Lung (tissue), 12 donors: ENCODE measurements around the gene CNP. TPM values are rescaled to one million over a fixed set of nuclear protein-coding genes. Genes with fewer than 3 reads are reported as not detected.

Experiments
- ATAC-seq: fragments of 200-7000 bp; cut with Tn5 transposase; one replicate; pipeline ENCODE4 v1.9.1; 2020; ENCODE audit warnings: moderate number of reproducible peaks; ENCODE audit not compliant: insufficient read depth, low FRiP score
- DNase-seq, 3 donors: peaks; one replicate each; pipeline ENCODE4 v3.0.0-alpha.2; 2013 to 2017
- H3K27ac ChIP-seq, 2 donors: one replicate each; pipeline ENCODE4 v1.5.1; 2013; ENCODE audit warnings: mild to moderate bottlenecking in 2 of 2, moderate library complexity in 2 of 2, control low read depth in 1 of 2, inconsistent platforms in 1 of 2, low read depth in 1 of 2, low read length in 1 of 2
- H3K27me3 ChIP-seq, 3 donors: one replicate each; pipeline ENCODE4 v1.5.1; 2013; ENCODE audit warnings: low read length in 2 of 3; ENCODE audit not compliant: control insufficient read depth in 3 of 3, insufficient read depth in 3 of 3
- H3K36me3 ChIP-seq, 4 donors: one replicate each; pipeline ENCODE4 v1.5.1; 2013; ENCODE audit warnings: low read length in 4 of 4, mild to moderate bottlenecking in 1 of 4, moderate library complexity in 1 of 4; ENCODE audit not compliant: control insufficient read depth in 4 of 4, insufficient read depth in 4 of 4
- H3K4me1 ChIP-seq, 5 donors: one replicate each; pipeline ENCODE4 v1.5.1; 2013; ENCODE audit warnings: low read length in 5 of 5, mild to moderate bottlenecking in 2 of 5, moderate library complexity in 1 of 5; ENCODE audit not compliant: control insufficient read depth in 5 of 5, insufficient read depth in 5 of 5
- H3K4me3 ChIP-seq: one replicate; pipeline ENCODE4 v1.5.1; 2013; ENCODE audit warnings: mild to moderate bottlenecking, control low read depth, moderate library complexity
- H3K9ac ChIP-seq, 2 donors: one replicate each; pipeline ENCODE4 v1.5.1; 2013; ENCODE audit warnings: low read length in 2 of 2, control low read depth in 1 of 2; ENCODE audit not compliant: insufficient read depth in 1 of 2
- H3K9me3 ChIP-seq, 4 donors: one replicate each; pipeline ENCODE4 v1.5.1; 2013; ENCODE audit warnings: low read length in 3 of 4, mild to moderate bottlenecking in 1 of 4, moderate library complexity in 1 of 4; ENCODE audit not compliant: control insufficient read depth in 4 of 4, insufficient read depth in 3 of 4
- CTCF ChIP-seq: IDR thresholded peaks from 2 replicates; pipeline ENCODE4 v1.5.1; 2012; ENCODE audit warnings: mild to moderate bottlenecking; ENCODE audit errors: control extremely low read depth, extremely low read depth
- WGBS, 2 donors: extraction: QIAGEN DNeasy Blood & Tissue Kit; methylation state at CpG; one replicate each; pipeline ENCODE4 v1.1.7; 2013; 5-methylcytosine and 5-hydroxymethylcytosine counted together
- polyA plus RNA-seq, 2 donors: library from polyadenylated mRNA; stranded (reverse); fragments of 200-250 nt; gene quantifications; one replicate each; pipeline ENCODE4 v1.2.1, GENCODE V29; 2013
- total RNA-seq, 2 donors: library from RNA; depleted of rRNA in 1 of 2; stranded (reverse); fragments of >200 nt in 1 of 2; gene quantifications; one replicate each; pipeline ENCODE4 v1.2.1, GENCODE V29; 2014 to 2021
- donor health status: control.
- donor health status: control.
- donor health status: Bipolar disorder and iron deficiency.
- donor health status: healthy.
- donor health status: DM: yes; HTN: yes; CAD: no.

Gene CNP
- total and polyA plus RNA-seq, 4 donors = 32.3 to 53.5 (median 33.9) TPM

DNA sequence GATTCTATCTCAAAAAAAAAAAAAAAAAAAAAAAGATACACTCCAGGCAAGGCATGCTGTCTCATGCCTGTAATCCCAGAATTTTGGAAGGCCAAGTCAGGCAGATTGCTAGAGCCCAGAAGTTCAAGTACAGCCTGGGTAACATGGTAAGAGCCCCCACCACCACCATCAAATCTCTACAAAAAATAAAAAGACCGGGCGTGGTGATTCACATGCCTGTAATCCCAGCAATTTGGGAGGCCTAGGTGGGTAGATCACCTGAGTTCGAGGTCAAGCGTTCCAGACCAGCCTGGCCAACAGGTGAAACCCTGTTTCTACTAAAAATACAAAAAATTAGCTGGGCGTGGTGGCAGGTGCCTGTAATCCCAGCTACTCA is 46.0 kb upstream of the CNP start:
- no peak for DNase-seq
- Histone ChIP-seq H3K36me3 (no peaks in the 10 kb centered on the region), H3K27ac (no peak overlapping the region), H3K4me1 (peaks cover 0 to 24% (median 7%) of the 10 kb centered on the region in 5 donors), H3K9me3 (no peaks in the 10 kb centered on the region), H3K4me3 (no peak overlapping the region), H3K9ac (no peak overlapping the region), H3K27me3 (no peaks in the 10 kb centered on the region)
- no peak for ATAC-seq
- WGBS, 2 donors = 98 to 100% methylated on average over 5 of the region's 5 CpGs
- no peak for TF ChIP-seq CTCF

DNA sequence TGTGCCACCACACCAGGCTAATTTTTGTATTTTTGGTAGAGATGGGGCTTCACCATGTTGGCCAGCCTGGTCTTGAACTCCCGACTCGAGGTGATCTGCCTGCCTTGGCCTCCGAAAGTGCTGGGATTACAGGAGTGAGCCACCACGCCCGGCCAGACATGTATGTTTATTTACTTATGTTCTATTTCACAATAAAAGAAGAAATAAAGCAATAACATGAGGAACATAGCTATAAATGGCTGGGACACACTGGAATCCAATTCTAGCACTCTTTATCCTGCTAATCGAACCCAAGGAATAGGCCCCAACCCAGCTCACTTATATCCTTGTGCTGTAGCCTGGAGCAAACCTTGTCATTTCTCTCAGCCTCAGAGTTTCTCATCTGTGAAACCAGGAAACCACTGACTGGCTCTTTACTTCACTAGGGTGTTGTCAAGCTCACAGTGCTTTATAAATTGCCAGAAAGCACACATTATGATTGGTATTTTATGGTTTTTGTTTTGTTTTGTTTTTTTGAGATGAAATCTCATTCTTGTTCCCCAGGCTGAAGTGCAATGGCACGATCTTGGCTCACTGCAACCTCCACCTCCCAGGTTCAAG is 40.5 kb upstream of the CNP start:
- DNase-seq (no peak), ATAC-seq (no peak)
- Histone ChIP-seq H3K4me1 (peaks cover 0 to 11% (median 0%) of the 10 kb centered on the region in 5 donors), H3K9ac (no peak overlapping the region), H3K4me3 (no peak overlapping the region), H3K27ac (no peak overlapping the region), H3K9me3 (no peaks in the 10 kb centered on the region), H3K36me3 (no peaks in the 10 kb centered on the region), H3K27me3 (no peaks in the 10 kb centered on the region)
- TF ChIP-seq CTCF = no peak
- WGBS, 2 donors = 84 to 90% methylated on average over 7 of the region's 7 CpGs

DNA sequence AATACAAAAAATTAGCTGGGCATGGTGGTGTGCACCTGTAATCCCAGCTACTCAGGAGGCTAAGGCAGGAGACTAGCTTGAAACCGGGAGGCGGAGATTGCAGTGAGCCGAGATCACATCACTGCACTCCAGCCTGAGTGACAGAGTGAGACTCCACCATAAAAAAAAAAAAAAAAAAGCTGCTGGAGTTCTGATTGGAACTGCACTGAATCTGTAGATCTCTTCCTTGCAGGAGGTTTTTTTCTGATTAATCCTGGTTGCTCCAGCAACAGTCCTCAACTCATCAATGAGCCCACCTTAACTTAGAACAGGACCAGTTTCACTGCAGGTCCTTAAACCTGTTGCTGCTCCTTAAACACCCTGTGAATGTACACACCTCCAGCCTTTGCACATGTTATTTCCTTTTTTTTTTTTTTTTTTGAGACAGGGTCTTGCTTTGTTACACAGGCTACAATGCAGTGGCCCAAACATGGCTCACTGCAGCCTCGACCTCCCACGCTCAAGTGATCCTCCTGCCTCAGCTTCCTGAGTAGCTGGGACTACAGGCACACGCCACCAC is 37.8 kb upstream of the CNP start:
- WGBS, 2 donors = 78 to 79% methylated on average over 6 of the region's 6 CpGs
- H3K4me1 ChIP-seq = peaks cover 0 to 13% (median 0%) of the 10 kb centered on the region in 5 donors
- no peak overlapping the region for H3K4me3 ChIP-seq
- no peaks in the 10 kb centered on the region for H3K27me3 ChIP-seq
- TF ChIP-seq CTCF = no peak
- H3K9me3 ChIP-seq = no peaks in the 10 kb centered on the region
- ATAC-seq = no peak
- no peak overlapping the region for H3K27ac ChIP-seq
- DNase-seq = no peak
- H3K9ac ChIP-seq = no peak overlapping the region
- H3K36me3 ChIP-seq = no peaks in the 10 kb centered on the region
